Measurements from ENCODE around the gene FAM47E. TPM values are rescaled to one million over a fixed set of nuclear protein-coding genes. Genes with fewer than 3 reads are reported as not detected.

FAM47E gene
- total RNA-seq, 1 experiment from 2014 or later: 1.0 TPM

GRCh38 chr4:76250962-76251361 lies 559 bp upstream of the FAM47E start:
- BruUV-seq (replicated peaks): TSS peak; percentile 62

GRCh38 chr4:76252271-76252653 lies 741 bp downstream of the FAM47E start:
- Mint-ChIP-seq H3K4me3 (ENCODE audit: unreplicated experiment) (peak overlapping the region; percentile 70), H3K27ac (ENCODE audit: low read depth, unreplicated experiment) (no peak overlapping the region), H3K27me3 (ENCODE audit: insufficient read depth, unreplicated experiment) (peaks cover 41% of the 10 kb centered on the region), H3K4me1 (ENCODE audit: insufficient read depth, unreplicated experiment) (no peaks in the 10 kb centered on the region), H3K9me3 (ENCODE audit: unreplicated experiment) (no peaks in the 10 kb centered on the region), H3K36me3 (ENCODE audit: insufficient read depth, unreplicated experiment) (no peaks in the 10 kb centered on the region)
- BruUV-seq (replicated peaks): no TSS peak
- ChIA-PET POLR2A (interaction anchor here (0.7 to 2.0 kb wide), 6 partner anchors 16 to 70 kb away, joined by 3 to 9 read pairs (median 4); no protein-coding TSS in a partner anchor), CTCF (interaction anchor here (0.5 to 4.2 kb wide), 7 partner anchors 54 to 236 kb away, joined by 3 to 28 read pairs (median 3); partner anchors contain the start of gene STBD1)
- intact Hi-C loops (cut with micrococcal nuclease): loop anchor here (10.0 kb wide), 1 partner anchor 123 kb away; no protein-coding TSS in a partner anchor
- TF ChIP-seq CTCF (IDR thresholded peaks at IDR 0.05; ENCODE audit: unreplicated experiment): no peak
- no peak for DNase-seq (ENCODE audit: unreplicated experiment)

More at GRCh38 chr4:76250962-76251361, 559 bp upstream of the FAM47E start:
- ChIA-PET CTCF (interaction anchor here (0.5 to 4.2 kb wide), 12 partner anchors 9 to 180 kb away, joined by 3 to 28 read pairs (median 3); partner anchors contain the start of gene SCARB2), POLR2A (interaction anchor here (0.9 to 1.4 kb wide), 7 partner anchors 18 to 56 kb away, joined by 3 to 4 read pairs (median 3); partner anchors contain the start of gene SCARB2)
- peaks cover 49% of the 10 kb centered on the region for H3K27me3 Mint-ChIP-seq (ENCODE audit: insufficient read depth, unreplicated experiment)
- H3K27ac Mint-ChIP-seq (ENCODE audit: low read depth, unreplicated experiment): peak overlapping the region; percentile 7
- H3K9me3 Mint-ChIP-seq (ENCODE audit: unreplicated experiment): no peaks in the 10 kb centered on the region
- no peak for TF ChIP-seq CTCF (IDR thresholded peaks at IDR 0.05; ENCODE audit: unreplicated experiment)
- DNase-seq (ENCODE audit: unreplicated experiment): no peak
- no peaks in the 10 kb centered on the region for H3K4me1 Mint-ChIP-seq (ENCODE audit: insufficient read depth, unreplicated experiment)
- intact Hi-C loops (cut with micrococcal nuclease): loop anchor here (1.0 to 10.0 kb wide), 4 partner anchors 37 to 124 kb away; partner anchors contain the start of gene STBD1
- peak overlapping the region; percentile 70 for H3K4me3 Mint-ChIP-seq (ENCODE audit: unreplicated experiment)
- no peaks in the 10 kb centered on the region for H3K36me3 Mint-ChIP-seq (ENCODE audit: insufficient read depth, unreplicated experiment)

GRCh38 chr4:76253511-76253910 lies 2.0 kb downstream of the FAM47E start:
- H3K27ac Mint-ChIP-seq (ENCODE audit: low read depth, unreplicated experiment): no peak overlapping the region
- H3K4me1 Mint-ChIP-seq (ENCODE audit: insufficient read depth, unreplicated experiment): no peaks in the 10 kb centered on the region
- no peaks in the 10 kb centered on the region for H3K36me3 Mint-ChIP-seq (ENCODE audit: insufficient read depth, unreplicated experiment)
- CTCF ChIA-PET: interaction anchor here (1.4 to 4.2 kb wide), 2 partner anchors 53 to 73 kb away, joined by 5 to 28 read pairs; partner anchors contain the start of gene STBD1
- H3K27me3 Mint-ChIP-seq (ENCODE audit: insufficient read depth, unreplicated experiment): peaks cover 38% of the 10 kb centered on the region
- DNase-seq (ENCODE audit: unreplicated experiment): no peak
- H3K9me3 Mint-ChIP-seq (ENCODE audit: unreplicated experiment): no peaks in the 10 kb centered on the region
- no peak overlapping the region for H3K4me3 Mint-ChIP-seq (ENCODE audit: unreplicated experiment)
- intact Hi-C loops (cut with micrococcal nuclease): loop anchor here (10.0 kb wide), 1 partner anchor 121 kb away; no protein-coding TSS in a partner anchor
- POLR2A ChIA-PET: interaction anchor here (1.2 to 2.0 kb wide), 3 partner anchors 18 to 71 kb away, joined by 4 to 9 read pairs (median 6); no protein-coding TSS in a partner anchor
- TF ChIP-seq CTCF (IDR thresholded peaks at IDR 0.05; ENCODE audit: unreplicated experiment): no peak
- no TSS peak for BruUV-seq (replicated peaks)

- intact Hi-C loops (cut with micrococcal nuclease): loop anchor here (10.0 kb wide), 1 partner anchor 119 kb away; no protein-coding TSS in a partner anchor
- H3K9me3 Mint-ChIP-seq (ENCODE audit: unreplicated experiment): no peaks in the 10 kb centered on the region
- DNase-seq (ENCODE audit: unreplicated experiment): no peak
- H3K4me1 Mint-ChIP-seq (ENCODE audit: insufficient read depth, unreplicated experiment): no peaks in the 10 kb centered on the region
- H3K27ac Mint-ChIP-seq (ENCODE audit: low read depth, unreplicated experiment): no peak overlapping the region
- BruUV-seq (replicated peaks): no TSS peak
- ChIA-PET POLR2A (interaction anchor here (0.6 kb wide), 1 partner anchor 42 kb away, joined by 4 read pairs; the partner anchor contains the start of gene SCARB2), CTCF (interaction anchor here (0.7 to 1.2 kb wide), 2 partner anchors 31 to 109 kb away, joined by 4 read pairs; no protein-coding TSS in a partner anchor)
- no peaks in the 10 kb centered on the region for H3K36me3 Mint-ChIP-seq (ENCODE audit: insufficient read depth, unreplicated experiment)
- no peak overlapping the region for H3K4me3 Mint-ChIP-seq (ENCODE audit: unreplicated experiment)
- peaks cover 22% of the 10 kb centered on the region for H3K27me3 Mint-ChIP-seq (ENCODE audit: insufficient read depth, unreplicated experiment)
- TF ChIP-seq CTCF (IDR thresholded peaks at IDR 0.05; ENCODE audit: unreplicated experiment): no peak
Measured at GRCh38 chr4:76256032-76256431, 4.5 kb downstream of the FAM47E start.

Measured in MCF 10A (cell line).